ENCODE data around the gene MMP11.

The MMP11 gene

DNA sequence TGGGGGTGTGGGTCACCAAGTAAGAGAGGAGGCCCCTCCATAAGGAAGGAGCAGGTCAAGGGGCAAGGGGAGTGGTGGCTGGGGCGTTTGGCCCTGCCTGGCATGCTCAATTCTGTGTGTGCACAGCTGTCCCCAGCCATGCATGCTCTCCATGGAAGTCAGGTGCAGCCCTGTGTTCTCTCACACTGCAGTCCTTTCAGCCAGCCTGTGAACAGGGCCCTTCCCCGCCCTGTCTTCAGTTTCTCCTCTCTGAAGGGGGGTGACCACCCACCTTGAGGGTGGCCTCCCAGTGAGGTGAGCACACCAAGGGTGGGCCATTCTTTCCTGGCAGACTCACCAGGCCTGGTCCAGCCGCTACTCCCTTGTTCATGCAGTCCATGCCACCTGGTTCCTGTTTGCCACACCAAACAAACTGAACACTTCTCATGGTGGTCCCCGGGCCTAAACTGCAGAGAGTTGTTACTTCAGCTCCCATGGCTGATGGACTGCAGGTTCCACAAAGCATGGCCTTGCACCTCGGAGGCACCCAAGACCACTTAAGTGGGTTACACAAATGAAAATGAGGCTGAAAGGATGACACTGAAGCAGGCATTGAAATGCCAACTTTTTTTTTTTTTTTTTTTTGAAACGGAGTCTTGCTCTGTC lies 3.2 kb upstream of the MMP11 start:
- Histone ChIP-seq H3K4me1 (ENCODE audit: control insufficient read depth in 1 of 2, insufficient read depth in 2 of 2, low read length in 2 of 2) (peaks cover 12 to 33% of the 10 kb centered on the region in 2 donors), H3K27ac (ENCODE audit: low read depth, low read length) (no peak overlapping the region)

DNA sequence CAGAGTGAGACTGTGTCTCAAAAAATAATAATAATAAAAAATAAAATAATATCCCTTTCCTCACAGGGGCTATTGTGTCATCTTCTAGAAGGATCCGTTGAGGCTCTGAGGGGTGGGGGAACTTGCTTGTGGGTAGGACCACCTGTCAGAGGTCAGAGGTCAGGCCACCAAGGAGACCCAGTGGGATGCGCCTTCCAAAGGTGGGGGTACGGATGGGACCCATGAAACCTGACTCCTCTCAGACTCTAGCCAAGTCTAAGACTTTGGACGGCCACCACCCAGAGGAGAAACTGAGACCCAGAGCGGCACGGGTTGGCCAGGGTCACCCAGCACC lies 367 bp upstream of the MMP11 start:
- Histone ChIP-seq H3K9me3 (ENCODE audit: control insufficient read depth in 1 of 2, low read length in 2 of 2) (no peaks in the 10 kb centered on the region), H3K9ac (ENCODE audit: low read depth in 1 of 2, low read length in 2 of 2) (peak overlapping the region in 1 of 2 donors; percentile 43), H3K27ac (ENCODE audit: low read depth, low read length) (no peak overlapping the region), H3K4me3 (ENCODE audit: low read depth in 1 of 2, low read length in 2 of 2) (peak overlapping the region; percentile 51 to 68), H3K27me3 (ENCODE audit: control insufficient read depth in 1 of 2, insufficient read depth in 2 of 2, low read length in 2 of 2) (no peaks in the 10 kb centered on the region), H3K36me3 (ENCODE audit: control insufficient read depth in 1 of 2, insufficient read depth in 2 of 2, low read length in 2 of 2) (no peaks in the 10 kb centered on the region), H3K4me1 (ENCODE audit: control insufficient read depth in 1 of 2, insufficient read depth in 2 of 2, low read length in 2 of 2) (peaks cover 5 to 18% of the 10 kb centered on the region in 2 donors)

More for the DNA sequence above, 3.2 kb upstream of the MMP11 start:
- no peaks in the 10 kb centered on the region for H3K27me3 ChIP-seq (ENCODE audit: control insufficient read depth in 1 of 2, insufficient read depth in 2 of 2, low read length in 2 of 2)
- H3K4me3 ChIP-seq (ENCODE audit: low read depth in 1 of 2, low read length in 2 of 2): no peak overlapping the region
- peaks cover 0 to 14% of the 10 kb centered on the region in 2 donors for H3K36me3 ChIP-seq (ENCODE audit: control insufficient read depth in 1 of 2, insufficient read depth in 2 of 2, low read length in 2 of 2)
- no peaks in the 10 kb centered on the region for H3K9me3 ChIP-seq (ENCODE audit: control insufficient read depth in 1 of 2, low read length in 2 of 2)
- no peak overlapping the region for H3K9ac ChIP-seq (ENCODE audit: low read depth in 1 of 2, low read length in 2 of 2)

DNA sequence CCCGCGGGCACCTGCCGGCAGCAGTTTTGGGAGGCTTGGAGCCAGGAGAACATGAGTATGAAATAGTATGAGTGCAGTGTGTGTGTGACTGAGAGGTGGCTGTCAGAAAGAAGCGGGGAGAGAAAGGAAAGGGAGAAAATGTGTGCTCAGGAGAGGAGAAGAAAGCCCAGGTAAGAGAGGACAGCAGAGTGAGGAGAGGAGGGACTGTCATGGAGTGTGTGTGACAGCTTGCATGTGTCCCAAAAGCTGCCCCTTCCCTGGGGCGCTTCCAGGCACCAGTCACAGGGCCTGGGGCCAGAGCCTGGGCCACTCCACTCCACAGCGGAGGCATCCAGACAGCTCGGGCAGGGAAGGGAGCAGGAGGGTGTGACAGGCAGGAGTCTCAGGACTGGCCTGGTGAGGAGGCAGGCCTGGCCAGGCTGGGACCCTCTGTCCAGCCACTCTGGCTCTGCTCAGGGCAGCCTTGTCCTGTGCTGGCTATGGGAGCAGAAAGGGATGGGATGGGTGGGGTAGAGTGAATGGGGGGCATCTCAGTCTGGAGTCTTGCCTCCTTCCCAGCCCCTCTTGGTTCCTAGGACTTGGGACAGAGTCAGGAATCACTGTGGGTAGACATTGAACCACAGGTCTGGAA lies 949 bp downstream of the MMP11 start:
- Histone ChIP-seq H3K27me3 (ENCODE audit: control insufficient read depth in 1 of 2, insufficient read depth in 2 of 2, low read length in 2 of 2) (no peaks in the 10 kb centered on the region), H3K36me3 (ENCODE audit: control insufficient read depth in 1 of 2, insufficient read depth in 2 of 2, low read length in 2 of 2) (no peaks in the 10 kb centered on the region), H3K27ac (ENCODE audit: low read depth, low read length) (no peak overlapping the region), H3K9me3 (ENCODE audit: control insufficient read depth in 1 of 2, low read length in 2 of 2) (no peaks in the 10 kb centered on the region), H3K4me3 (ENCODE audit: low read depth in 1 of 2, low read length in 2 of 2) (peak overlapping the region; percentile 47 to 67), H3K4me1 (ENCODE audit: control insufficient read depth in 1 of 2, insufficient read depth in 2 of 2, low read length in 2 of 2) (peaks cover 5 to 15% of the 10 kb centered on the region in 2 donors), H3K9ac (ENCODE audit: low read depth in 1 of 2, low read length in 2 of 2) (peak overlapping the region; percentile 36 to 66)

DNA sequence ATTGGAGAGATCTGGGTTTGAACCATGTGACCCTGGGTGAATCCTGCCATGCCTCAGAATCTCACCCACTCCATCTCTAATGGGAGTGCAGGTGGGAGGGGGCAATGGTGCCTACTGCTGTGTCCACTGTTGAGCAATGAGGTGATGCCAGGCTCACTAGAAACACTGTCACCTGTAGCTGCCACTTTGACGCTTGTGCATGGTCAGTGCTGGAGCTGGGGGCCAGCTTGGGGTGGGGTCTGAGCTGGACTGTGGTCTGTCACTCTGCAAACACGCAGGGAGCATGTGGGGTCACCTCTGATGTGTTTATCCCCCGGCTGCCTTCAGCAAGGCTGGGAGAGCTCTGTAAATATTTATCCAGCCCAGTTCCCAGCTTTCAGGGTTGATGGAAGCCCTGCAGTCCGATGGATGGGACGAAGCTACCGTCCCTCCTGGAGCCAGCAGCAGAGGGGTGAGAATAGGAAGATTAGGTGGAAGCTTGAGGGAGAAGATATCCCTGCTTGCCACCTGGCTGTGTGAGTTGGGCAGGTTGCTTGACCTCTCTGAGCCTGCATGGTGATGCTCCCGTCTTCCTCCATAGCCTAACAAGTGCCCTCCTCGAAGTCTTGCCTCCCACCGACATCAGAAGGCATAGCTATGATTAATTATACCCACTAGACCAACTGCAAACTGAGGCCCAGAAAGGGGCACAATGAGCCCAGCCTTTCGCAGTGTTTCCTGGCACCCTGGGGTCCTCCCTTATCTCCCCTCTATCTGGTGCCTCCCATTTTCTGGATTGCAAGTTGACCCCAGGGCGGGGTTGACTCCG lies 1.7 kb downstream of the MMP11 start:
- Histone ChIP-seq H3K4me3 (ENCODE audit: low read depth in 1 of 2, low read length in 2 of 2) (no peak overlapping the region), H3K27ac (ENCODE audit: low read depth, low read length) (no peak overlapping the region), H3K4me1 (ENCODE audit: control insufficient read depth in 1 of 2, insufficient read depth in 2 of 2, low read length in 2 of 2) (peaks cover 5 to 15% of the 10 kb centered on the region in 2 donors)

DNA sequence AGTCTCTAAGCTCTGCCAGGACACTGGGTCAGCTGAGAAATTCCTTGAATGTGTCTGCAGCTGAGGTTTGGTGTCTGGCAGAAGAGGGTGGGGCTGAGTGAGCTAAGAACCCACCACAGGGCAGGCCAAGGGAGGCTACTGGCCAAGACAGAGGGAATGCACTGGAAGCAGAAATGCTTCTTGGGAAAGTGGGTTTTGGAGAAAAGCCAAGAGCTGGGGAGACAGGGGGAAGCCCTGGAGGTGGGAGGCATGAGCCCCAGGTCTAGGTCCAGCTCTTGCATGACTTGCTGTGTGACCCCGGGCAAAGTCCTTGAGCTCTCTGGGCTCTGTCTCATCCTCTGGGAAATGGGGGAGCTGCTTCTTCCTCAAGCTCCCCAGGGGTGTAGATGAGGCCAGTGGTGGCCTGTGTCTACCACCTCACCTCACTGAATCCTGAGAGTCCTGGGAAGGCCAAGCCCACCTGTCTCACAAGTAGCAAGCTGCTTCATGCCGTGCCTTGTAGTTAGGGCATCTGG lies 2.3 kb downstream of the MMP11 start:
- Histone ChIP-seq H3K4me1 (ENCODE audit: control insufficient read depth in 1 of 2, insufficient read depth in 2 of 2, low read length in 2 of 2) (peaks cover 5 to 15% of the 10 kb centered on the region in 2 donors), H3K36me3 (ENCODE audit: control insufficient read depth in 1 of 2, insufficient read depth in 2 of 2, low read length in 2 of 2) (no peaks in the 10 kb centered on the region)

More for the DNA sequence above, 1.7 kb downstream of the MMP11 start:
- no peaks in the 10 kb centered on the region for H3K36me3 ChIP-seq (ENCODE audit: control insufficient read depth in 1 of 2, insufficient read depth in 2 of 2, low read length in 2 of 2)
- H3K9ac ChIP-seq (ENCODE audit: low read depth in 1 of 2, low read length in 2 of 2): no peak overlapping the region
- no peaks in the 10 kb centered on the region for H3K27me3 ChIP-seq (ENCODE audit: control insufficient read depth in 1 of 2, insufficient read depth in 2 of 2, low read length in 2 of 2)
- no peaks in the 10 kb centered on the region for H3K9me3 ChIP-seq (ENCODE audit: control insufficient read depth in 1 of 2, low read length in 2 of 2)

DNA sequence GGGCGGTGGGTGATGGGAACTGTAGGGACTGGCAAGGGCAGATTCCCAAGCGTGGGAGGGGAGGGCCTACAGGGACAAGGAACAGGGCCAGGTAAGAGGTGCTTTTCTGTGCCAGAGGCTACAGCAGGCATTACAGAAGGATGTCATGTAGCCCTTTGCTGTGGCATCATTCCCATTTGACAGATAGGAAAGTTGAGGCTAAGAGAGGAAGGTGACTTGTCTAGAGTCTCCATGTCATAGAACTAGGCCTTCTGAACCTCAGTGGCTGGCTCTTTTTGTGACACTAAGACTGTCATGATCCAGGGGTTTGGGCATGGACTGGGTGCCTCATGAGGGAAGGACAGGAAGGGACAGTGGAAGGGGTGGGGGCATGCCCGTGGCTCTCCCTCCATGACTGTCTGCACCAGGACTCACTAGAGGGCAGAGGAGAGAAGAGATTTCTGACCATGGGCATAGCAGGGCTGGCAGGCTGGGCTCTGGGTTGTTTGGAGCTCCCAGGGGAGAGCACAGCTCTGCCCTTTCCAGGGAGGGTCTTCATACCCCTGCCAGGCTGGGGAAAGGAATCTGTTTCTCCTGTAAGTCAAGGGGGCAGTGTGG lies 3.2 kb downstream of the MMP11 start:
- Histone ChIP-seq H3K9me3 (ENCODE audit: control insufficient read depth in 1 of 2, low read length in 2 of 2) (no peaks in the 10 kb centered on the region), H3K4me1 (ENCODE audit: control insufficient read depth in 1 of 2, insufficient read depth in 2 of 2, low read length in 2 of 2) (peaks cover 5 to 15% of the 10 kb centered on the region in 2 donors), H3K4me3 (ENCODE audit: low read depth in 1 of 2, low read length in 2 of 2) (no peak overlapping the region), H3K27me3 (ENCODE audit: control insufficient read depth in 1 of 2, insufficient read depth in 2 of 2, low read length in 2 of 2) (no peaks in the 10 kb centered on the region), H3K36me3 (ENCODE audit: control insufficient read depth in 1 of 2, insufficient read depth in 2 of 2, low read length in 2 of 2) (no peaks in the 10 kb centered on the region), H3K27ac (ENCODE audit: low read depth, low read length) (no peak overlapping the region), H3K9ac (ENCODE audit: low read depth in 1 of 2, low read length in 2 of 2) (no peak overlapping the region)

More for the DNA sequence above, 2.3 kb downstream of the MMP11 start:
- H3K27ac ChIP-seq (ENCODE audit: low read depth, low read length): no peak overlapping the region
- no peak overlapping the region for H3K4me3 ChIP-seq (ENCODE audit: low read depth in 1 of 2, low read length in 2 of 2)
- no peaks in the 10 kb centered on the region for H3K9me3 ChIP-seq (ENCODE audit: control insufficient read depth in 1 of 2, low read length in 2 of 2)
- no peaks in the 10 kb centered on the region for H3K27me3 ChIP-seq (ENCODE audit: control insufficient read depth in 1 of 2, insufficient read depth in 2 of 2, low read length in 2 of 2)
- no peak overlapping the region for H3K9ac ChIP-seq (ENCODE audit: low read depth in 1 of 2, low read length in 2 of 2)

DNA sequence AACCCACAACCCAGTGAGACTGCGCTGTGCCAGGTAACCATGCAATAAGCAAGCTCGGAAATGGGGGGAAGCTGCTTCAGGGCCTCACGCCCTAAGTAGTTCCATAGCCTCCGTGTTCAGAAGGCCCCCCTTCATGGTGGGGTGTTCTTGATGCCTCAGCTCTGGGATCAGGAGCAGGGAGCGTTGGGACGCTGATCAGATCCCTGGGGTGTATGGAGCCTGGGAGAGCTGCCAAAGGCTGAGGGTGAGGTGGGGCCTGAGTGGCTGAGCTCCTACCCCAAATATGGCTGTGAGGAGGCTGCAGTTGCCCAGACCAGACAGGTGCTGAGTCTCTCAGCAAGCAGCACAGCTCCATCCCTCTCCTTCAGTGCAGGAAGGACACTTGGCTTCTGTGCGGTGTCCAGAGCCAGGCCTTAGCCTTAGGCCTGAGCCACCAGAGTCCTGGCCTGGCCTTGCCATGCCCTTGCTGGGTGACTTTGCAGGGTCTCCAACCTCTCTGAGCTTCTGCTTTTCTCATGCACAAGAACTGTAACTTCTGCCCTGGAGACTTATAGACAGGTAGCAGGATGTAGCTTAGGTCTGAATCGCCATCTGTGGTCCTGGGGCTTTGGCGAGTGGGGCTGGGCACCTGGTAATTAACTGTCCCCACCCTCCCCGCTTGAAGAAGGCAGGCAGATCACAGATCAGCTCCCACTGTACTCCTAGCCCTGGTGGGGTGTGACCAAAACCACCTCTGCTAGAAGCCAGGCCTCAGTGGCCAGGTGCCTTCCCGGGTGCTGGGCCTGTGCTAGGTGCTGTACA lies 5.3 kb downstream of the MMP11 start:
- H3K9me3 ChIP-seq (ENCODE audit: control insufficient read depth in 1 of 2, low read length in 2 of 2): no peaks in the 10 kb centered on the region
- H3K9ac ChIP-seq (ENCODE audit: low read depth in 1 of 2, low read length in 2 of 2): no peak overlapping the region
- no peaks in the 10 kb centered on the region for H3K27me3 ChIP-seq (ENCODE audit: control insufficient read depth in 1 of 2, insufficient read depth in 2 of 2, low read length in 2 of 2)
- H3K4me1 ChIP-seq (ENCODE audit: control insufficient read depth in 1 of 2, insufficient read depth in 2 of 2, low read length in 2 of 2): peaks cover 0 to 4% of the 10 kb centered on the region in 2 donors
- H3K36me3 ChIP-seq (ENCODE audit: control insufficient read depth in 1 of 2, insufficient read depth in 2 of 2, low read length in 2 of 2): no peaks in the 10 kb centered on the region
- no peak overlapping the region for H3K27ac ChIP-seq (ENCODE audit: low read depth, low read length)
- H3K4me3 ChIP-seq (ENCODE audit: low read depth in 1 of 2, low read length in 2 of 2): no peak overlapping the region

DNA sequence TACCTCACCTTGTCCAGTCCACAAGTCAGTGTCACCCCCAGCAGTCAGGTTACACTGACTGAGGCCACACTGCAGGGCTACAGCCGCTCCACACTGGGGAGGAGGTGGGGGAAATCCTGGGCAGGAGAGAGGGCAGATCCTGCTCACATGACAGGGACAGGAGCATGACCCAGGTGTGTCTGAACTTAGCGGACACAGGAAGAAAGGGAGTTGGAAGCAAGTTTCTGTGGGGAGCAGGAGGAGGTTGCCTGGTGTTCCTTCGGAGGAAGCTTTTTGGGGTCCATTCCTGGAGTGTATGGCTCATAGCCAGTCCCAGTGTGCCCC lies 5.9 kb downstream of the MMP11 start:
- H3K9ac ChIP-seq (ENCODE audit: low read depth in 1 of 2, low read length in 2 of 2): no peak overlapping the region
- H3K9me3 ChIP-seq (ENCODE audit: control insufficient read depth in 1 of 2, low read length in 2 of 2): no peaks in the 10 kb centered on the region
- H3K4me3 ChIP-seq (ENCODE audit: low read depth in 1 of 2, low read length in 2 of 2): no peak overlapping the region
- no peak overlapping the region for H3K27ac ChIP-seq (ENCODE audit: low read depth, low read length)
- peaks cover 0 to under 1% of the 10 kb centered on the region in 2 donors for H3K4me1 ChIP-seq (ENCODE audit: control insufficient read depth in 1 of 2, insufficient read depth in 2 of 2, low read length in 2 of 2)
- H3K27me3 ChIP-seq (ENCODE audit: control insufficient read depth in 1 of 2, insufficient read depth in 2 of 2, low read length in 2 of 2): no peaks in the 10 kb centered on the region
- no peaks in the 10 kb centered on the region for H3K36me3 ChIP-seq (ENCODE audit: control insufficient read depth in 1 of 2, insufficient read depth in 2 of 2, low read length in 2 of 2)

DNA sequence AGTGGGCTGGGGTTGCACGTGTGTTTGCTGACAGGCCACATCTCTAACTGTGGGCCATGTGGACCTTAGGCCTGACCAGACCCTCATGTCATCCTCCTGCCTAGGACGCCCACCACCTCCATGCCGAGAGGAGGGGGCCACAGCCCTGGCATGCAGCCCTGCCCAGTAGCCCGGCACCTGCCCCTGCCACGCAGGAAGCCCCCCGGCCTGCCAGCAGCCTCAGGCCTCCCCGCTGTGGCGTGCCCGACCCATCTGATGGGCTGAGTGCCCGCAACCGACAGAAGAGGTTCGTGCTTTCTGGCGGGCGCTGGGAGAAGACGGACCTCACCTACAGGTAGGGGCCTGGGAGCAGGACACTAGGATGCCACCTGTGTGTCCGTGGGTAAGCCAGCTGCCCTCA lies 6.4 kb downstream of the MMP11 start:
- Histone ChIP-seq H3K4me3 (ENCODE audit: low read depth in 1 of 2, low read length in 2 of 2) (no peak overlapping the region), H3K4me1 (ENCODE audit: control insufficient read depth in 1 of 2, insufficient read depth in 2 of 2, low read length in 2 of 2) (peaks cover 5 to 6% of the 10 kb centered on the region in 2 donors), H3K27ac (ENCODE audit: low read depth, low read length) (no peak overlapping the region), H3K36me3 (ENCODE audit: control insufficient read depth in 1 of 2, insufficient read depth in 2 of 2, low read length in 2 of 2) (no peaks in the 10 kb centered on the region), H3K27me3 (ENCODE audit: control insufficient read depth in 1 of 2, insufficient read depth in 2 of 2, low read length in 2 of 2) (no peaks in the 10 kb centered on the region), H3K9ac (ENCODE audit: low read depth in 1 of 2, low read length in 2 of 2) (no peak overlapping the region), H3K9me3 (ENCODE audit: control insufficient read depth in 1 of 2, low read length in 2 of 2) (no peaks in the 10 kb centered on the region)

Measured in duodenal mucosa (tissue), 2 donors.